OCI-M1 (cell line): ENCODE measurements around the gene CPN1.

Experiments used
- DNase-seq: peaks from one replicate; lab custom pipeline; 2025; lab: John Stamatoyannopoulos, UW

CPN1 gene

GRCh38 chr10:99996671-99997648 is 84.7 kb downstream of the CPN1 start:
- DNase-seq, result peak; percentile 48

GRCh38 chr10:99995713-99996112 is 86.0 kb downstream of the CPN1 start:
- no peak for DNase-seq

GRCh38 chr10:99995269-99995668 is 86.4 kb downstream of the CPN1 start:
- no peak for DNase-seq

- DNase-seq, result no peak
Measured at GRCh38 chr10:99994801-99995200, 86.9 kb downstream of the CPN1 start.

GRCh38 chr10:99993701-99994689 is 87.7 kb downstream of the CPN1 start:
- DNase-seq, result peak; percentile 97
